Peyer's patch (tissue), 4 donors: ENCODE results near the gene MACROD2.

ENCODE experiments used
- CTCF ChIP-seq, 6 experiments: fragments of 450-650 bp in 4 of 6; fragments of 200-600 bp in 2 of 6; sonication (generic) in 1 of 6; IDR thresholded peaks; one replicate each; pipeline ENCODE4 v1.5.1; 2017 to 2019; ENCODE audit warnings: antibody characterized with exemption in 6 of 6, mild to moderate bottlenecking in 3 of 6, moderate library complexity in 1 of 6
- POLR2A ChIP-seq, 2 donors: fragments of 450-650 bp; IDR thresholded peaks; one replicate each; pipeline ENCODE4 v1.5.1; 2017; ENCODE audit warnings: antibody characterized with exemption in 2 of 2, mild to moderate bottlenecking in 2 of 2, moderate library complexity in 2 of 2

- TF ChIP-seq CTCF (IDR thresholded peaks at IDR 0.05) (no peak), POLR2A (IDR thresholded peaks at IDR 0.05) (no peak)
Observed at GRCh38 chr20:14220986-14221385, 225.7 kb downstream of the MACROD2 start.
